MM.1S (cell line): Measurements from ENCODE around the gene WSB2.

ENCODE experiments used
- DNase-seq: peaks from one replicate; pipeline ENCODE4 v3.0.0-alpha.2; 2015
- H2AFZ ChIP-seq: fragments of 300-600 bp; sonication (generic); 2 replicates; pipeline ENCODE4 v1.6.0; 2016; ENCODE audit warnings: antibody characterized with exemption, low read length
- H3F3A ChIP-seq: fragments of 300-600 bp; sonication (generic); 2 replicates; pipeline ENCODE4 v1.6.1; 2016; ENCODE audit warnings: mild to moderate bottlenecking, antibody characterized with exemption, low read length, moderate library complexity, mixed read lengths; ENCODE audit not compliant: insufficient read depth
- H3K27ac ChIP-seq: fragments of 300-600 bp; sonication (generic); 2 replicates; pipeline ENCODE4 v1.5.1; 2016; ENCODE audit warnings: mild to moderate bottlenecking, low read length
- H3K27me3 ChIP-seq: fragments of 300-600 bp; sonication (generic); replicated peaks from 2 replicates; pipeline ENCODE4 v1.6.0; 2016; ENCODE audit warnings: low read length; ENCODE audit not compliant: insufficient read depth
- H3K36me3 ChIP-seq: fragments of 300-600 bp; sonication (generic); replicated peaks from 2 replicates; pipeline ENCODE4 v1.6.1; 2016; ENCODE audit warnings: mild to moderate bottlenecking, low read length, mixed read lengths; ENCODE audit not compliant: insufficient read depth
- H3K4me1 ChIP-seq: fragments of 300-600 bp; sonication (generic); 2 replicates; pipeline ENCODE4 v1.6.1; 2016; ENCODE audit warnings: low read length, mixed read lengths
- H3K4me2 ChIP-seq: fragments of 300-600 bp; sonication (generic); 2 replicates; pipeline ENCODE4 v1.6.0; 2016; ENCODE audit warnings: low read depth, low read length
- H3K4me3 ChIP-seq: fragments of 300-600 bp; sonication (generic); 2 replicates; pipeline ENCODE4 v1.5.1; 2016; ENCODE audit warnings: low read length, mixed read lengths
- H3K79me2 ChIP-seq: fragments of 300-600 bp; sonication (generic); 2 replicates; pipeline ENCODE4 v1.6.1; 2016; ENCODE audit warnings: mixed run types, low read length, mixed read lengths
- H3K9ac ChIP-seq: fragments of 300-600 bp; sonication (generic); 2 replicates; pipeline ENCODE4 v1.6.1; 2016; ENCODE audit warnings: low read length, mixed read lengths
- H3K9me2 ChIP-seq: fragments of 300-600 bp; sonication (generic); replicated peaks from 2 replicates; pipeline ENCODE4 v1.6.1; 2016; ENCODE audit warnings: mild to moderate bottlenecking, low read length, mixed read lengths; ENCODE audit not compliant: insufficient read depth
- H3K9me3 ChIP-seq: fragments of 300-600 bp; sonication (generic); replicated peaks from 2 replicates; pipeline ENCODE4 v1.6.1; 2016; ENCODE audit warnings: mild to moderate bottlenecking, low read length, mixed read lengths; ENCODE audit not compliant: insufficient read depth
- H4K20me1 ChIP-seq: fragments of 300-600 bp; sonication (generic); 2 replicates; pipeline ENCODE4 v1.6.1; 2016; ENCODE audit warnings: mild to moderate bottlenecking, low read length, moderate library complexity, mixed read lengths; ENCODE audit not compliant: insufficient read depth
- CTCF ChIP-seq: fragments of 300-600 bp; sonication (generic); IDR thresholded peaks from 2 replicates; pipeline ENCODE4 v1.5.1; 2016; ENCODE audit warnings: antibody characterized with exemption, low read length, mixed read lengths
- EZH2 ChIP-seq: fragments of 300-600 bp; sonication (generic); optimal IDR thresholded peaks from 2 replicates; pipeline ENCODE3; 2017; ENCODE audit warnings: low read depth, mild to moderate bottlenecking, antibody characterized with exemption, low read length, mixed read lengths
- EZH2phosphoT487 ChIP-seq: fragments of 300-600 bp; sonication (generic); IDR thresholded peaks from 2 replicates; pipeline ENCODE4 v1.6.1; 2018; ENCODE audit warnings: antibody characterized with exemption, low read length

WSB2 gene

GRCh38 chr12:118017926-118018325 lies 43.1 kb downstream of the WSB2 start:
- no peak overlapping the region for H3K9ac ChIP-seq

GRCh38 chr12:118016424-118017264 lies 44.3 kb downstream of the WSB2 start, which contains the start of gene RFC5:
Gene RFC5, plus strand, starts transcription at chr12:118016703. Its CDS starts 125 bp downstream, at chr12:118016828.
- no peaks in the 10 kb centered on the region for H3F3A ChIP-seq
- H3K79me2 ChIP-seq, result peaks cover 18% of the 10 kb centered on the region
- H3K9me2 ChIP-seq, result no peaks in the 10 kb centered on the region
- no peaks in the 10 kb centered on the region for H3K27me3 ChIP-seq
- no peaks in the 10 kb centered on the region for H4K20me1 ChIP-seq
- H3K4me2 ChIP-seq, result peak within 1 kb of the TSS; percentile 69
- no peak for TF ChIP-seq EZH2
- no peaks in the 10 kb centered on the region for H3K36me3 ChIP-seq
- no peaks in the 10 kb centered on the region for H3K4me1 ChIP-seq
- DNase-seq, result peak; percentile 94
- peak within 1 kb of the TSS; percentile 81 for H3K9ac ChIP-seq
- peak within 1 kb of the TSS; percentile 82 for H3K4me3 ChIP-seq
- peak within 1 kb of the TSS; percentile 29; the same call in 1 of the 2 replicates for H3K27ac ChIP-seq
- H2AFZ ChIP-seq, result peak within 1 kb of the TSS; percentile 70
- no peaks in the 10 kb centered on the region for H3K9me3 ChIP-seq

More at GRCh38 chr12:118017926-118018325, 43.1 kb downstream of the WSB2 start:
- H3K9me3 ChIP-seq, result no peaks in the 10 kb centered on the region
- peaks cover 18% of the 10 kb centered on the region for H3K79me2 ChIP-seq
- DNase-seq, result no peak
- H2AFZ ChIP-seq, result no peak overlapping the region
- H3K27ac ChIP-seq, result no peak overlapping the region
- no peaks in the 10 kb centered on the region for H3K27me3 ChIP-seq
- H3K4me1 ChIP-seq, result no peaks in the 10 kb centered on the region
- TF ChIP-seq EZH2phosphoT487, result no peak
- TF ChIP-seq EZH2, result no peak
- no peak for TF ChIP-seq CTCF
- peak overlapping the region; percentile 69; the same call in 1 of the 2 replicates for H3K4me2 ChIP-seq
- no peaks in the 10 kb centered on the region for H4K20me1 ChIP-seq
- no peaks in the 10 kb centered on the region for H3K9me2 ChIP-seq
- H3K36me3 ChIP-seq, result no peaks in the 10 kb centered on the region
- H3K4me3 ChIP-seq, result no peak overlapping the region
- H3F3A ChIP-seq, result no peaks in the 10 kb centered on the region

GRCh38 chr12:118015944-118016343 lies 45.0 kb downstream of the WSB2 start:
- H3F3A ChIP-seq, result no peaks in the 10 kb centered on the region
- peak overlapping the region; percentile 61 for H2AFZ ChIP-seq
- no peaks in the 10 kb centered on the region for H3K36me3 ChIP-seq
- peak overlapping the region; percentile 69 for H3K4me2 ChIP-seq
- peaks cover 18% of the 10 kb centered on the region for H3K79me2 ChIP-seq
- no peak for TF ChIP-seq EZH2
- no peak for TF ChIP-seq EZH2phosphoT487
- no peak for TF ChIP-seq CTCF
- H3K4me1 ChIP-seq, result no peaks in the 10 kb centered on the region
- DNase-seq, result no peak
- H3K9me2 ChIP-seq, result no peaks in the 10 kb centered on the region
- H3K9me3 ChIP-seq, result no peaks in the 10 kb centered on the region
- no peaks in the 10 kb centered on the region for H4K20me1 ChIP-seq
- peak overlapping the region; percentile 82; the same call in 1 of the 2 replicates for H3K4me3 ChIP-seq
- no peak overlapping the region for H3K27ac ChIP-seq
- H3K27me3 ChIP-seq, result no peaks in the 10 kb centered on the region
- H3K9ac ChIP-seq, result no peak overlapping the region; the same call in 1 of the 2 replicates

- H3K4me3 ChIP-seq, result no peak overlapping the region
- no peak overlapping the region for H3K27ac ChIP-seq
- no peak overlapping the region for H2AFZ ChIP-seq
- H3K9ac ChIP-seq, result no peak overlapping the region
- no peaks in the 10 kb centered on the region for H3K9me3 ChIP-seq
- H3K4me1 ChIP-seq, result no peaks in the 10 kb centered on the region
- H4K20me1 ChIP-seq, result no peaks in the 10 kb centered on the region
- no peaks in the 10 kb centered on the region for H3F3A ChIP-seq
- no peaks in the 10 kb centered on the region for H3K36me3 ChIP-seq
- H3K4me2 ChIP-seq, result no peak overlapping the region
- TF ChIP-seq EZH2 (no peak), EZH2phosphoT487 (no peak), CTCF (no peak)
- peaks cover 18% of the 10 kb centered on the region for H3K79me2 ChIP-seq
- no peaks in the 10 kb centered on the region for H3K9me2 ChIP-seq
- DNase-seq, result no peak
- H3K27me3 ChIP-seq, result no peaks in the 10 kb centered on the region
Observed at GRCh38 chr12:118015306-118015705, 45.7 kb downstream of the WSB2 start.
